Thyroid gland (tissue), 4 donors: ENCODE results near the gene POLR1A.

Experiments used
- POLR2A ChIP-seq, 2 donors: fragments of 450-650 bp; IDR thresholded peaks; one replicate each; pipeline ENCODE4 v1.6.1; 2017; ENCODE audit warnings: antibody characterized with exemption in 2 of 2, mild to moderate bottlenecking in 2 of 2, moderate library complexity in 1 of 2
- TF ChIP-seq, protein P1 (sequence below), 6 experiments: fragments of 200-600 bp in 3 of 6; fragments of 450-650 bp in 3 of 6; sonication (generic) in 3 of 6; IDR thresholded peaks; one replicate each; pipeline ENCODE4 v1.5.1; 2016 to 2019; ENCODE audit warnings: antibody characterized with exemption in 6 of 6, mild to moderate bottlenecking in 2 of 6, inconsistent platforms in 1 of 6, moderate library complexity in 1 of 6

- TF ChIP-seq POLR2A (IDR thresholded peaks at IDR 0.05) = no peak
- TF ChIP-seq, protein P1, sequence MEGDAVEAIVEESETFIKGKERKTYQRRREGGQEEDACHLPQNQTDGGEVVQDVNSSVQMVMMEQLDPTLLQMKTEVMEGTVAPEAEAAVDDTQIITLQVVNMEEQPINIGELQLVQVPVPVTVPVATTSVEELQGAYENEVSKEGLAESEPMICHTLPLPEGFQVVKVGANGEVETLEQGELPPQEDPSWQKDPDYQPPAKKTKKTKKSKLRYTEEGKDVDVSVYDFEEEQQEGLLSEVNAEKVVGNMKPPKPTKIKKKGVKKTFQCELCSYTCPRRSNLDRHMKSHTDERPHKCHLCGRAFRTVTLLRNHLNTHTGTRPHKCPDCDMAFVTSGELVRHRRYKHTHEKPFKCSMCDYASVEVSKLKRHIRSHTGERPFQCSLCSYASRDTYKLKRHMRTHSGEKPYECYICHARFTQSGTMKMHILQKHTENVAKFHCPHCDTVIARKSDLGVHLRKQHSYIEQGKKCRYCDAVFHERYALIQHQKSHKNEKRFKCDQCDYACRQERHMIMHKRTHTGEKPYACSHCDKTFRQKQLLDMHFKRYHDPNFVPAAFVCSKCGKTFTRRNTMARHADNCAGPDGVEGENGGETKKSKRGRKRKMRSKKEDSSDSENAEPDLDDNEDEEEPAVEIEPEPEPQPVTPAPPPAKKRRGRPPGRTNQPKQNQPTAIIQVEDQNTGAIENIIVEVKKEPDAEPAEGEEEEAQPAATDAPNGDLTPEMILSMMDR (IDR thresholded peaks at IDR 0.05) = no peak
These were observed 53.0 kb downstream of the POLR1A start for GRCh38 chr2:86052676-86053075.
